IPS-20b (cell line): ENCODE data around the gene MFSD11.
"Not testable (repeated sequence)": the region's sequence is repeated elsewhere in the genome, so short reads cannot be mapped to it uniquely, and the experiment has no call there.

Source experiments
- H3K27ac ChIP-seq: one replicate; pipeline ENCODE4 v1.5.1; 2013; ENCODE audit warnings: low read length
- H3K27me3 ChIP-seq: 2 replicates; pipeline ENCODE4 v1.6.1; 2013; ENCODE audit warnings: mild to moderate bottlenecking, low read length, inconsistent platforms; ENCODE audit not compliant: insufficient read depth
- H3K36me3 ChIP-seq: 2 replicates; pipeline ENCODE4 v1.6.1; 2013; ENCODE audit warnings: low read depth, mild to moderate bottlenecking, inconsistent platforms, low read length, moderate library complexity; ENCODE audit not compliant: insufficient read depth
- H3K4me1 ChIP-seq: 2 replicates; pipeline ENCODE4 v1.6.1; 2013; ENCODE audit warnings: mild to moderate bottlenecking, control low read depth, inconsistent platforms, low read length, moderate library complexity; ENCODE audit not compliant: insufficient read depth
- H3K4me3 ChIP-seq: 2 replicates; pipeline ENCODE4 v1.5.1; 2013; ENCODE audit warnings: mild to moderate bottlenecking, low read length, inconsistent platforms
- H3K9ac ChIP-seq: 2 replicates; pipeline ENCODE4 v1.6.1; 2013; ENCODE audit warnings: low read depth, mild to moderate bottlenecking, inconsistent platforms, low read length, moderate library complexity
- H3K9me3 ChIP-seq: 2 replicates; pipeline ENCODE4 v1.6.1; 2013; ENCODE audit warnings: mild to moderate bottlenecking, low read depth, low read length, inconsistent platforms; ENCODE audit not compliant: insufficient read depth

Gene MFSD11

GRCh38 chr17:76744747-76745146 is 6.8 kb downstream of the MFSD11 start:
- Histone ChIP-seq H3K36me3 (peaks cover 53% of the 10 kb centered on the region), H3K9ac (no peak overlapping the region), H3K4me3 (no peak overlapping the region), H3K4me1 (no peaks in the 10 kb centered on the region), H3K27ac (no peak overlapping the region), H3K9me3 (no peaks in the 10 kb centered on the region), H3K27me3 (no peaks in the 10 kb centered on the region)

DNA sequence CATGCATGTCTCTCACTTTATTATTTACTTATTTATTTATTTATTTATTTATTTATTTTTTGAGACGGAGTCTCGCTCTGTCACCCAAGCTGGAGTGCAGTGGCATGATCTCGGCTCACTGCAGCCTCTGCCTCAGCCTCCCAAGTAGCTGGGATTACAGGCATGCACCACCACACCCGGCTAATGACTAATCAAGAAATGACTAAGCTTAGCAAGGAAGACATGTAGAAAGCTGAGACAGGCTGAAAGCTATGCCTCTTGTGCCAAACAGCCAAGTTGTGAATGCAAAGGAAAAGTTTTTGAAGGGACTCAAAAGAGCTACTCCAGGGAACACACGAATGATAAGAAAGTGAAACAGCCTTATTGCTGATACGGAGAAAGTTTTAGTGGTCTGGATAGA is 7.9 kb downstream of the MFSD11 start:
- H3K4me3 ChIP-seq, H3K9me3 ChIP-seq, H3K4me1 ChIP-seq, H3K9ac ChIP-seq, H3K27me3 ChIP-seq, H3K27ac ChIP-seq: not testable (repeated sequence)
- peaks cover 53% of the 10 kb centered on the region for H3K36me3 ChIP-seq

GRCh38 chr17:76747716-76748363 is 9.9 kb downstream of the MFSD11 start:
- no peak overlapping the region for H3K27ac ChIP-seq
- H3K27me3 ChIP-seq: no peaks in the 10 kb centered on the region
- H3K9me3 ChIP-seq: no peaks in the 10 kb centered on the region
- H3K9ac ChIP-seq: no peak overlapping the region
- H3K36me3 ChIP-seq: peaks cover 36% of the 10 kb centered on the region
- H3K4me3 ChIP-seq: no peak overlapping the region
- no peaks in the 10 kb centered on the region for H3K4me1 ChIP-seq

DNA sequence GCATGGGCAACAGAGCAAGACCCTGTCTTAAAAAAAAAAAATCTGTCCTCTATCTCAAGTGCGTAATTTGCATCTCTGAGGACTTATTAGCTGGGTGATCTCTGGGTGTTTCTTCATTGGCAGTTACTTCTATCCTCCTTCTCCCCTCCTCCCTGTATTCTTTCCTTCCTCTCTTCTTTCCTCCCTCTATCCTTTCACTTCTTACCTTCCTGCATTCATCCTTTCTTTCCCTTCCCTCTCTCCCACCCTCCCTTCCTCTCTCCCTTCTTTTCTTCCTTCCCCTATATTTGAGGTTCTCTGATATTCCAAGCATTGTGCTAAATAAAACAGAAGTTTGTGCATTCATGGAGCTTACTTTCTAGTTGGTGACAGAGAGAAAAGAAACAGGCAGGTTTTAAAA is 10.7 kb downstream of the MFSD11 start:
- Histone ChIP-seq H3K9ac (no peak overlapping the region), H3K4me3 (no peak overlapping the region), H3K27ac (no peak overlapping the region), H3K36me3 (peaks cover 34% of the 10 kb centered on the region), H3K9me3 (no peaks in the 10 kb centered on the region), H3K4me1 (no peaks in the 10 kb centered on the region), H3K27me3 (no peaks in the 10 kb centered on the region)

GRCh38 chr17:76751416-76751993 is 13.6 kb downstream of the MFSD11 start:
- Histone ChIP-seq H3K4me1 (no peaks in the 10 kb centered on the region), H3K36me3 (peaks cover 11% of the 10 kb centered on the region), H3K27me3 (no peaks in the 10 kb centered on the region), H3K27ac (no peak overlapping the region), H3K9ac (no peak overlapping the region), H3K4me3 (no peak overlapping the region), H3K9me3 (no peaks in the 10 kb centered on the region)

- Histone ChIP-seq H3K4me3 (no peak overlapping the region), H3K36me3 (peaks cover 8% of the 10 kb centered on the region), H3K27me3 (no peaks in the 10 kb centered on the region), H3K9me3 (no peaks in the 10 kb centered on the region), H3K9ac (no peak overlapping the region), H3K27ac (no peak overlapping the region), H3K4me1 (no peaks in the 10 kb centered on the region)
These were observed 14.1 kb downstream of the MFSD11 start for GRCh38 chr17:76752006-76752405.

GRCh38 chr17:76753061-76753961 is 15.4 kb downstream of the MFSD11 start:
- no peaks in the 10 kb centered on the region for H3K4me1 ChIP-seq
- no peak overlapping the region for H3K4me3 ChIP-seq
- H3K9me3 ChIP-seq: no peaks in the 10 kb centered on the region
- H3K36me3 ChIP-seq: peaks cover 11% of the 10 kb centered on the region
- H3K27me3 ChIP-seq: no peaks in the 10 kb centered on the region
- no peak overlapping the region for H3K27ac ChIP-seq
- H3K9ac ChIP-seq: no peak overlapping the region

GRCh38 chr17:76755285-76755684 is 17.4 kb downstream of the MFSD11 start:
- Histone ChIP-seq H3K9ac (no peak overlapping the region), H3K9me3 (no peaks in the 10 kb centered on the region), H3K36me3 (peaks cover 11% of the 10 kb centered on the region), H3K27ac (no peak overlapping the region), H3K4me1 (no peaks in the 10 kb centered on the region), H3K27me3 (no peaks in the 10 kb centered on the region), H3K4me3 (no peak overlapping the region)

DNA sequence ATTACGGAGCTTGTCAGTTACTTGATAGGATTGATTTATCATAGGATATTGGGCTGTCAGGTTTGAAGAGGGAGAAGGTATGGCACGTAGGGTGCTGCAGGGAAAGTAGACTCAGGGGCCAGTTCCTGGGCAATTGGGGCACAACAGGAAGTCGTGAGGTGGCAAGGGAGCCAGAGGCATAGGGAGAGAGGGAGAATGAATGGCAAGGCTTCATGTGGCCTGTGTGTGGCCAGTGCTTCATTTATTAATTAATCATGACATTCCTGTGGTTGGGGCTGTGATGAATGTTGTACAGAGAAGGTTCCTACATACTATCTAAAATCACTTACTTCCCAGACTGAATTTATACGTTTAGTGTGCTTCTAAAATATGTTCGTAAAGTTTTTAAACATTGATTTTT is 19.3 kb downstream of the MFSD11 start:
- Histone ChIP-seq H3K9ac (no peak overlapping the region), H3K9me3 (no peaks in the 10 kb centered on the region), H3K4me1 (no peaks in the 10 kb centered on the region), H3K36me3 (peaks cover 11% of the 10 kb centered on the region), H3K4me3 (no peak overlapping the region), H3K27me3 (no peaks in the 10 kb centered on the region), H3K27ac (no peak overlapping the region)

DNA sequence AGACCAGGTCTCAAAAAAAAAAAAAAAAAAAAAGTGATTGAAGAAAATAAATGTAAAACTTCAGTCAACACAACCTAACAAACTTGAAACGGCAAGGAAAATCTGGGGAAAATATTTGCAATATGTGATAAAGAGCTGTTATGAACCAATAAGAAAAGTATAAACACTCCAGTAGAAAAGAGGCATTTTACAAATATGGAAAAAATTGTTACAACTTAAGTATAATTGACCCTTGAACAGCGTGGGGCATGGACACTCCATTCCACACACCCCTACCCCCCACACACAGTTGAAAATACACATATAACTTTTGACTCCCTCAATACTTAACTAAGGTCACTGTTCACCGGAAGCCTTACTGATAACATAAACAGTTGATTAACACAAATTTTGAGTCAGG is 20.7 kb downstream of the MFSD11 start:
- Histone ChIP-seq H3K9ac (no peak overlapping the region), H3K27me3 (no peaks in the 10 kb centered on the region), H3K27ac (no peak overlapping the region), H3K4me3 (no peak overlapping the region), H3K4me1 (no peaks in the 10 kb centered on the region), H3K36me3 (peaks cover 11% of the 10 kb centered on the region), H3K9me3 (no peaks in the 10 kb centered on the region)

DNA sequence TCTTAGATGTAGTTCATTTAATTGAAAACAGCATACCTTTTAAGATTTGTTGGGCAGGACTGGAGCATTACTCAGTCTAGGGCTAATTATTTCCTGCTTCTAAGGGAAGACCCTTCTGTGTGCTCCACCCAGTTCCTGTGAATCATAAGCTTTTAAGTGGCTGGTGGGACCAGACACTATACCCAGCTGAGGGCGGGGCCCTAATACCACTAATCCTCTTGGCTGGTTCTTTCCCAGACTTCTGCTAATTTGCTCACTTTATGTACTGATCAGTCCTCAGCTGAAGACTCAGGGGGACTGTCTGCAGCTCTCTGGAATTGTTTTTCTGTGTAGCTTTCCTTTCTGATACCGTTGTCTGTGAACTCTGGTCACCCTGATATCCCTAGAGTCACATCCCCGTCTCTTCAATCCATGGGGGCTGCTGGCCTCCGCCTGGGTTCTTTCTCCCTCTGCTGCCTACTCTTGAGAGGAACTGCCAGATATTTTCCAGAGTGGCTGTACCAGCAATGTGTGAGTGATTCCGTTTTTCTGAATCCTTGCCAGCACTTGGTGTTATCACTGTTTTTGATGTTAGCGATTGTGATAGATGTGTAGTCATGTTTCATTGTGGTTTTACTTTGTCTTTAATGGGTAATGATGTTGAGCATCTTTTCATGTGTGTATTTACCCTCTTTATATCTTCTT is 35.1 kb downstream of the MFSD11 start:
- Histone ChIP-seq H3K4me1 (no peaks in the 10 kb centered on the region), H3K4me3 (no peak overlapping the region), H3K9me3 (no peaks in the 10 kb centered on the region), H3K27ac (no peak overlapping the region), H3K27me3 (no peaks in the 10 kb centered on the region), H3K9ac (no peak overlapping the region), H3K36me3 (peaks cover 24% of the 10 kb centered on the region)
